Measurements from ENCODE around the gene GFOD1. TPM values are rescaled to one million over a fixed set of nuclear protein-coding genes. Genes with fewer than 3 reads are reported as not detected.

The GFOD1 gene
- total RNA-seq, 1 experiment from 2014 or later = 6.1 TPM

DNA sequence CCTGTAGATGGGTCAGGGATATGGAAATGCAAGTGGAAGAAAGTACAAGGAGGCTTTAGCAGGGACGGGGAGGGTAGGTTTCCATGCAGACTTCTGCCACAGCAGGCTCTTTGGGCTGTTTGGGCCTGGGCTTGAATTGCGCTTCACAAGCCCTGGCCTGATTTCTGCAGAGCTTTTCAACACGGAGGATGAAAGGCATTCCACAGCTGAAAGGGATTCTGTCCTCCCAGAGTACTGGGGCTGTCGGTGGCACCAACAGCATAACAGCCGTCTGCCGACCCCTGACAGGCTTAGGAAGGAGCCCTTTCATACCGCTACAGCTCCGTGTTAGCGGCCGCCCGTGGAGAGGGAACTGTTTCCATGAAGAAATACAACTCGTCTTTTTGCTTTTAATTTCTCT lies 136.1 kb downstream of the GFOD1 start:
- Histone ChIP-seq H3K4me1 (ENCODE audit: insufficient read depth, low read length) (peaks cover 2% of the 10 kb centered on the region; the same call in 1 of the 2 replicates), H3K4me2 (ENCODE audit: insufficient read depth, insufficient read length, low read length) (no peak overlapping the region), H3K9me3 (ENCODE audit: control insufficient read depth, low read depth, low read length) (no peaks in the 10 kb centered on the region), H3K79me2 (ENCODE audit: insufficient read depth, low read length) (no peaks in the 10 kb centered on the region), H4K20me1 (ENCODE audit: control insufficient read depth, insufficient read depth, insufficient read length) (no peaks in the 10 kb centered on the region), H3K9ac (ENCODE audit: extremely low read depth, insufficient read length, low read length) (no peak overlapping the region), H3K23me2 (ENCODE audit: insufficient read length, low read depth, low read length, poor library complexity, severe bottlenecking) (no peaks in the 10 kb centered on the region), H2BK12ac (ENCODE audit: insufficient read length, low read depth, low read length) (no peak overlapping the region), H2BK15ac (ENCODE audit: low read depth, low read length) (no peak overlapping the region), H2AK5ac (ENCODE audit: insufficient read length, low read length) (no peak overlapping the region), H4K8ac (replicated peaks; ENCODE audit: insufficient read length, low read depth, low read length) (no peak overlapping the region), H3K4ac (ENCODE audit: low read depth, low read length) (no peak overlapping the region), H3K23ac (ENCODE audit: insufficient read length, low read depth, low read length) (no peak overlapping the region), H3K27ac (ENCODE audit: insufficient read length, low read depth, low read length) (no peak overlapping the region), H3K27me3 (ENCODE audit: insufficient read depth, low read length) (no peaks in the 10 kb centered on the region), H3T11ph (ENCODE audit: low read length) (no peak overlapping the region), H2BK5ac (ENCODE audit: insufficient read length, low read length) (no peak overlapping the region), H3K18ac (ENCODE audit: insufficient read length, low read depth, low read length) (no peak overlapping the region), H4K91ac (ENCODE audit: insufficient read length, low read depth, low read length) (no peak overlapping the region), H3K56ac (ENCODE audit: insufficient read length, low read depth, low read length) (no peak overlapping the region), H3K14ac (ENCODE audit: insufficient read depth, low read length) (no peak overlapping the region), H3K79me1 (ENCODE audit: insufficient read depth, low read depth, low read length, poor library complexity, severe bottlenecking) (no peaks in the 10 kb centered on the region), H2AFZ (ENCODE audit: low read length) (no peak overlapping the region), H4K5ac (ENCODE audit: insufficient read length, low read depth, low read length) (no peak overlapping the region), H2BK20ac (ENCODE audit: low read depth, low read length, poor library complexity, severe bottlenecking) (no peak overlapping the region), H2BK120ac (ENCODE audit: low read depth, low read length, poor library complexity, severe bottlenecking) (no peak overlapping the region)
- TF ChIP-seq, protein P1, sequence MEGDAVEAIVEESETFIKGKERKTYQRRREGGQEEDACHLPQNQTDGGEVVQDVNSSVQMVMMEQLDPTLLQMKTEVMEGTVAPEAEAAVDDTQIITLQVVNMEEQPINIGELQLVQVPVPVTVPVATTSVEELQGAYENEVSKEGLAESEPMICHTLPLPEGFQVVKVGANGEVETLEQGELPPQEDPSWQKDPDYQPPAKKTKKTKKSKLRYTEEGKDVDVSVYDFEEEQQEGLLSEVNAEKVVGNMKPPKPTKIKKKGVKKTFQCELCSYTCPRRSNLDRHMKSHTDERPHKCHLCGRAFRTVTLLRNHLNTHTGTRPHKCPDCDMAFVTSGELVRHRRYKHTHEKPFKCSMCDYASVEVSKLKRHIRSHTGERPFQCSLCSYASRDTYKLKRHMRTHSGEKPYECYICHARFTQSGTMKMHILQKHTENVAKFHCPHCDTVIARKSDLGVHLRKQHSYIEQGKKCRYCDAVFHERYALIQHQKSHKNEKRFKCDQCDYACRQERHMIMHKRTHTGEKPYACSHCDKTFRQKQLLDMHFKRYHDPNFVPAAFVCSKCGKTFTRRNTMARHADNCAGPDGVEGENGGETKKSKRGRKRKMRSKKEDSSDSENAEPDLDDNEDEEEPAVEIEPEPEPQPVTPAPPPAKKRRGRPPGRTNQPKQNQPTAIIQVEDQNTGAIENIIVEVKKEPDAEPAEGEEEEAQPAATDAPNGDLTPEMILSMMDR (conservative IDR thresholded peaks at IDR 0.05) = no peak
- no peaks in the 10 kb centered on the region; a peak in 1 of 7 replicates for H3K36me3 Mint-ChIP-seq (ENCODE audit: insufficient read depth in 1 of 3, low read depth in 3 of 3)
- peaks cover 2 to 5% of the 10 kb centered on the region in 2 experiments; a peak in 3 of 5 replicates for H3K9me3 Mint-ChIP-seq
- peaks cover 1% of the 10 kb centered on the region; the same call in 1 of the 2 replicates for H3K27me3 Mint-ChIP-seq (ENCODE audit: low read depth)
- H3K27ac Mint-ChIP-seq = peak overlapping the region in 2 of 3 experiments; percentile 9 to 62; a peak in 4 of 7 replicates
- H3K4me3 Mint-ChIP-seq = no peak overlapping the region
- WGBS (ENCODE audit: extremely low coverage, insufficient read length, low lambda C conversion rate) = no CpG with 5 or more reads among the region's 12 CpGs
- H3K4me1 Mint-ChIP-seq = peaks cover 30 to 34% of the 10 kb centered on the region in 2 experiments
- DNase-seq = peak; percentile 38
